ENCODE measurements around the gene TMEM88. TPM values are rescaled to one million over a fixed set of nuclear protein-coding genes. Genes with fewer than 3 reads are reported as not detected.

The TMEM88 gene
- total and polyA plus RNA-seq, 2 of the 13 experiments (the other 11 are each of a cell fraction or from before 2014, with no cell fraction given) = 0.31 to 0.66 TPM

DNA sequence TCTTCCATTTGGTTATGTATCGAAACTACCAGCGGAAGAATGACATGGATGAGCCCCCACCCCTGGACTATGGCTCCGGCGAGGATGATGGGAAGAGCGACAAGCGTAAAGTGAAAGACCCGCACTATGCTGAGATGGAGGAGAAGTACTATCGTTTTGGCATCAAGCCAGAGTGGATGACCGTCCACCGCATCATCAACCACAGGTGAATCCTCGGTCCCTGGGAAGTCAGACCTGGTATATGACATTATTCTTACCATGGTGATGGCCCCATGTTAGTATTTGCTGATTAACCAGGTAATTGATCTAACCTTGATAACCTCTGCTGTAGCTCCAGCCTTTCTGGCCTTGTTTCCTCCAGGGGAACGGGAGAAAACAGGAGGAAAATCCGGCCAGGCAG lies 42.2 kb downstream of the TMEM88 start (continued):
- TF ChIP-seq, protein P1, sequence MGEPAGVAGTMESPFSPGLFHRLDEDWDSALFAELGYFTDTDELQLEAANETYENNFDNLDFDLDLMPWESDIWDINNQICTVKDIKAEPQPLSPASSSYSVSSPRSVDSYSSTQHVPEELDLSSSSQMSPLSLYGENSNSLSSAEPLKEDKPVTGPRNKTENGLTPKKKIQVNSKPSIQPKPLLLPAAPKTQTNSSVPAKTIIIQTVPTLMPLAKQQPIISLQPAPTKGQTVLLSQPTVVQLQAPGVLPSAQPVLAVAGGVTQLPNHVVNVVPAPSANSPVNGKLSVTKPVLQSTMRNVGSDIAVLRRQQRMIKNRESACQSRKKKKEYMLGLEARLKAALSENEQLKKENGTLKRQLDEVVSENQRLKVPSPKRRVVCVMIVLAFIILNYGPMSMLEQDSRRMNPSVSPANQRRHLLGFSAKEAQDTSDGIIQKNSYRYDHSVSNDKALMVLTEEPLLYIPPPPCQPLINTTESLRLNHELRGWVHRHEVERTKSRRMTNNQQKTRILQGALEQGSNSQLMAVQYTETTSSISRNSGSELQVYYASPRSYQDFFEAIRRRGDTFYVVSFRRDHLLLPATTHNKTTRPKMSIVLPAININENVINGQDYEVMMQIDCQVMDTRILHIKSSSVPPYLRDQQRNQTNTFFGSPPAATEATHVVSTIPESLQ (CRISPR knock-in tag; conservative IDR thresholded peaks at IDR 0.05) = no peak
- TF ChIP-seq, protein P2, sequence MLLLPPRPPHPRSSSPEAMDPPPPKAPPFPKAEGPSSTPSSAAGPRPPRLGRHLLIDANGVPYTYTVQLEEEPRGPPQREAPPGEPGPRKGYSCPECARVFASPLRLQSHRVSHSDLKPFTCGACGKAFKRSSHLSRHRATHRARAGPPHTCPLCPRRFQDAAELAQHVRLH (CRISPR knock-in tag; IDR thresholded peaks at IDR 0.05; ENCODE audit: borderline replicate concordance, low read depth) = no peak
- TF ChIP-seq ZBTB3 (CRISPR knock-in tag; IDR thresholded peaks at IDR 0.05; ENCODE audit: borderline replicate concordance, low read depth) (no peak), GABPA (IDR thresholded peaks at IDR 0.05; ENCODE audit: low read depth, low read length) (no peak), GABPA (CRISPR knock-in tag; IDR thresholded peaks at IDR 0.05; ENCODE audit: low read depth) (no peak), ZSCAN12 (CRISPR knock-in tag; IDR thresholded peaks at IDR 0.05) (no peak), RORA (CRISPR knock-in tag; IDR thresholded peaks at IDR 0.05) (no peak), ARID2 (CRISPR knock-in tag; IDR thresholded peaks at IDR 0.05; ENCODE audit: borderline replicate concordance) (no peak)

DNA sequence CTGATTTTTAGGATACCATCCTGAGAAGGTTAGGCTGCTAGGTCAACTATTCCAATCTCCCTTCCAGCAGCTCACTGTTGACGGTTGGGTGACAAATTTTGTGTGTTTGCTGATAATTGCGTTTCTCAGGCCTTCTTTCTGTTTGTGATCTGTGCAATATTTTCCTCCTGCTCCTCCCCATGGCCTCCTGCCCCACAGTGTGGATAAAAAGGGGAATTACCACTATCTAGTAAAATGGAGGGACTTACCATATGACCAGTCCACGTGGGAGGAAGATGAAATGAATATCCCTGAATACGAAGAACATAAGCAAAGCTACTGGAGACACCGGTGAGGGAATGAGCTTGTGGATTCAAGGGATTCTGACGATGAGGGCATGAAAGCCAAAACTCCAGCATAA lies 42.9 kb downstream of the TMEM88 start:
- WGBS (ENCODE audit: low lambda C conversion rate) = 44% methylated on average over 6 of the region's 6 CpGs
- Histone ChIP-seq H3K4me2 (ENCODE audit: low read depth, low read length) (no peak overlapping the region), H3K27ac (ENCODE audit: extremely low read length, insufficient read depth, low read length) (no peak overlapping the region), H3K4me3 (replicated peaks in 1 of 3; ENCODE audit: insufficient read depth in 1 of 3, low read depth in 2 of 3, low read length in 3 of 3) (no peak overlapping the region), H3K4me1 (ENCODE audit: insufficient read depth, low read length) (peaks cover 15% of the 10 kb centered on the region), H3K9me3 (ENCODE audit: low read length) (no peaks in the 10 kb centered on the region), H2AFZ (ENCODE audit: low read length) (no peak overlapping the region), H3K9ac (ENCODE audit: insufficient read depth, low read depth, low read length) (no peak overlapping the region), H4K20me1 (ENCODE audit: insufficient read depth, low read length) (no peaks in the 10 kb centered on the region), H3K27me3 (ENCODE audit: control insufficient read depth in 1 of 2, insufficient read depth in 2 of 2, low read length in 2 of 2) (no peaks in the 10 kb centered on the region), H3K79me2 (ENCODE audit: insufficient read depth, low read length) (no peaks in the 10 kb centered on the region), H3K36me3 (replicated peaks in 1 of 2; ENCODE audit: control insufficient read depth in 1 of 2, insufficient read depth in 2 of 2, low read length in 2 of 2) (peaks cover 0 to 2% of the 10 kb centered on the region in 2 experiments; a peak in 2 of 5 replicates)
- ChIA-PET CTCF (ENCODE audit: low intra/inter-chr PET ratio, low total read pairs) (interaction anchor here (0.7 to 2.1 kb wide), 6 partner anchors 36 to 154 kb away, joined by 3 to 39 read pairs (median 7); partner anchors contain the start of genes CYB5D1 and NAA38), POLR2A (no interaction called here)
- in situ Hi-C loops (cut with HindIII; ENCODE audit: extremely low pct_ligation_motif_present, low pct_unique_long_range_greater_than_20kb) (loop anchor here (5.0 kb wide), 2 partner anchors 40 to 75 kb away; partner anchors contain the start of genes CYB5D1, NAA38 and TMEM88), intact Hi-C loops (cut with micrococcal nuclease; ENCODE audit: unreplicated experiment) (loop anchor here (1.0 kb wide), 1 partner anchor 34 kb away; no protein-coding TSS in a partner anchor)
- peak; percentile 62 for DNase-seq (ENCODE audit: low spot score)
- ATAC-seq = peak; percentile 87
- peak; percentile 44 for FAIRE-seq
- BruUV-seq (replicated peaks) = no TSS peak
- TF ChIP-seq, protein P3, sequence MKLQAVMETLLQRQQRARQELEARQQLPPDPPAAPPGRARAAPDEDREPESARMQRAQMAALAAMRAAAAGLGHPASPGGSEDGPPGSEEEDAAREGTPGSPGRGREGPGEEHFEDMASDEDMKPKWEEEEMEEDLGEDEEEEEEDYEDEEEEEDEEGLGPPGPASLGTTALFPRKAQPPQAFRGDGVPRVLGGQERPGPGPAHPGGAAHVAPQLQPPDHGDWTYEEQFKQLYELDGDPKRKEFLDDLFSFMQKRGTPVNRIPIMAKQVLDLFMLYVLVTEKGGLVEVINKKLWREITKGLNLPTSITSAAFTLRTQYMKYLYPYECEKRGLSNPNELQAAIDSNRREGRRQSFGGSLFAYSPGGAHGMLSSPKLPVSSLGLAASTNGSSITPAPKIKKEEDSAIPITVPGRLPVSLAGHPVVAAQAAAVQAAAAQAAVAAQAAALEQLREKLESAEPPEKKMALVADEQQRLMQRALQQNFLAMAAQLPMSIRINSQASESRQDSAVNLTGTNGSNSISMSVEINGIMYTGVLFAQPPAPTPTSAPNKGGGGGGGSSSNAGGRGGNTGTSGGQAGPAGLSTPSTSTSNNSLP (IDR thresholded peaks at IDR 0.05; ENCODE audit: low read depth, low read length) = 0 out of 2 replicates have a peak, but pooled peaks have one; percentile 22
- peak; percentile 86 for TF ChIP-seq RAD21 (CRISPR knock-in tag; IDR thresholded peaks at IDR 0.05)
- no peak for TF ChIP-seq LCORL (IDR thresholded peaks at IDR 0.05)
- 0 out of 2 replicates have a peak, but pooled peaks have one; percentile 52 for TF ChIP-seq LCORL (CRISPR knock-in tag; IDR thresholded peaks at IDR 0.05)
- TF ChIP-seq ZKSCAN8 (CRISPR knock-in tag; IDR thresholded peaks at IDR 0.05; ENCODE audit: borderline replicate concordance) = 0 out of 2 replicates have a peak, but pooled peaks have one; percentile 22
- no peak for TF ChIP-seq PPARG (CRISPR knock-in tag; conservative IDR thresholded peaks at IDR 0.05)
- TF ChIP-seq SCMH1 (CRISPR knock-in tag; IDR thresholded peaks at IDR 0.05; ENCODE audit: borderline replicate concordance) = no peak
- TF ChIP-seq, protein P4, sequence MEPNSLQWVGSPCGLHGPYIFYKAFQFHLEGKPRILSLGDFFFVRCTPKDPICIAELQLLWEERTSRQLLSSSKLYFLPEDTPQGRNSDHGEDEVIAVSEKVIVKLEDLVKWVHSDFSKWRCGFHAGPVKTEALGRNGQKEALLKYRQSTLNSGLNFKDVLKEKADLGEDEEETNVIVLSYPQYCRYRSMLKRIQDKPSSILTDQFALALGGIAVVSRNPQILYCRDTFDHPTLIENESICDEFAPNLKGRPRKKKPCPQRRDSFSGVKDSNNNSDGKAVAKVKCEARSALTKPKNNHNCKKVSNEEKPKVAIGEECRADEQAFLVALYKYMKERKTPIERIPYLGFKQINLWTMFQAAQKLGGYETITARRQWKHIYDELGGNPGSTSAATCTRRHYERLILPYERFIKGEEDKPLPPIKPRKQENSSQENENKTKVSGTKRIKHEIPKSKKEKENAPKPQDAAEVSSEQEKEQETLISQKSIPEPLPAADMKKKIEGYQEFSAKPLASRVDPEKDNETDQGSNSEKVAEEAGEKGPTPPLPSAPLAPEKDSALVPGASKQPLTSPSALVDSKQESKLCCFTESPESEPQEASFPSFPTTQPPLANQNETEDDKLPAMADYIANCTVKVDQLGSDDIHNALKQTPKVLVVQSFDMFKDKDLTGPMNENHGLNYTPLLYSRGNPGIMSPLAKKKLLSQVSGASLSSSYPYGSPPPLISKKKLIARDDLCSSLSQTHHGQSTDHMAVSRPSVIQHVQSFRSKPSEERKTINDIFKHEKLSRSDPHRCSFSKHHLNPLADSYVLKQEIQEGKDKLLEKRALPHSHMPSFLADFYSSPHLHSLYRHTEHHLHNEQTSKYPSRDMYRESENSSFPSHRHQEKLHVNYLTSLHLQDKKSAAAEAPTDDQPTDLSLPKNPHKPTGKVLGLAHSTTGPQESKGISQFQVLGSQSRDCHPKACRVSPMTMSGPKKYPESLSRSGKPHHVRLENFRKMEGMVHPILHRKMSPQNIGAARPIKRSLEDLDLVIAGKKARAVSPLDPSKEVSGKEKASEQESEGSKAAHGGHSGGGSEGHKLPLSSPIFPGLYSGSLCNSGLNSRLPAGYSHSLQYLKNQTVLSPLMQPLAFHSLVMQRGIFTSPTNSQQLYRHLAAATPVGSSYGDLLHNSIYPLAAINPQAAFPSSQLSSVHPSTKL (CRISPR knock-in tag; IDR thresholded peaks at IDR 0.05) = 0 out of 2 replicates have a peak, but pooled peaks have one; percentile 10

All from HepG2 (cell line).